Gastrocnemius medialis (tissue), 4 donors: Measurements from ENCODE around the gene RRAD. TPM values are rescaled to one million over a fixed set of nuclear protein-coding genes. Genes with fewer than 3 reads are reported as not detected.

Source experiments
- ATAC-seq, 2 donors: fragments of 150-250 bp; one replicate each; pipeline ENCODE4 v1.9.1; 2016
- DNase-seq, 2 donors: peaks; one replicate each; pipeline ENCODE4 v3.0.0-alpha.2; 2019
- H3K27ac ChIP-seq, 4 donors: fragments of 200-600 bp; sonication (generic); 1 replicate in 1 of 4; 2 replicates in 3 of 4; pipeline ENCODE4 v1.5.1; 2016 to 2018; ENCODE audit warnings: mild to moderate bottlenecking in 2 of 4, moderate library complexity in 1 of 4
- H3K27me3 ChIP-seq, 3 donors: fragments of 200-600 bp; sonication (generic) in 2 of 3; 1 replicate in 1 of 3; 2 replicates in 2 of 3; pipeline versions ENCODE4 v1.5.1 to v1.6.0; 2016 to 2019; ENCODE audit warnings: mild to moderate bottlenecking in 1 of 3, moderate library complexity in 1 of 3
- H3K36me3 ChIP-seq, 2 donors: fragments of 200-600 bp; sonication (generic) in 1 of 2; one replicate each; pipeline ENCODE4 v1.5.1; 2017 to 2018
- H3K4me1 ChIP-seq, 2 donors: fragments of 200-600 bp; sonication (generic) in 1 of 2; one replicate each; pipeline ENCODE4 v1.5.1; 2016 to 2017; ENCODE audit warnings: mild to moderate bottlenecking in 2 of 2
- H3K4me3 ChIP-seq, 4 donors: fragments of 200-600 bp; sonication (generic) in 3 of 4; 1 replicate in 1 of 4; 2 replicates in 3 of 4; pipeline ENCODE4 v1.5.1; 2016 to 2019; ENCODE audit warnings: mild to moderate bottlenecking in 2 of 4
- H3K9me3 ChIP-seq, 3 donors: fragments of 200-600 bp; sonication (generic) in 2 of 3; 1 replicate in 1 of 3; 2 replicates in 2 of 3; pipeline ENCODE4 v1.5.1; 2016 to 2019
- POLR2A ChIP-seq, 2 donors: fragments of 450-650 bp; IDR thresholded peaks; one replicate each; pipeline ENCODE4 v1.6.1; 2017; ENCODE audit warnings: antibody characterized with exemption in 2 of 2, mild to moderate bottlenecking in 2 of 2, moderate library complexity in 2 of 2
- in situ Hi-C, 4 donors: fragments of 200-750 bp; cut with MboI; loops; one replicate each; pipeline versions ENCODE4 v1.15.0 to v1.8.0; 2017; ENCODE audit warnings: low sequenced_read_pairs in 4 of 4
- intact Hi-C: fragments of 100-400 bp; cut with DNase I; formaldehyde crosslinking; loops from one replicate; pipeline ENCODE4 v1.15.1; 2023; ENCODE audit warnings: low total_unique reads
- total RNA-seq, 4 donors: library from RNA; depleted of rRNA; stranded (reverse); fragments of >200 nt; gene quantifications; one replicate each; pipeline versions ENCODE4 v1.1.0 to v1.2.3, GENCODE V29; 2016
- TF ChIP-seq, protein P1 (sequence below), 5 experiments: fragments of 450-650 bp in 3 of 5; fragments of 200-600 bp in 2 of 5; sonication (generic) in 2 of 5; IDR thresholded peaks in 4 of 5; conservative IDR thresholded peaks in 1 of 5; 1 replicate in 4 of 5; 2 replicates in 1 of 5; pipeline ENCODE4 v1.5.1; 2016 to 2019; ENCODE audit warnings: antibody characterized with exemption in 5 of 5, mild to moderate bottlenecking in 3 of 5, moderate library complexity in 3 of 5

The RRAD gene
- total RNA-seq, 4 donors from 2014 or later = 286 to 1,191 (median 655) TPM

DNA sequence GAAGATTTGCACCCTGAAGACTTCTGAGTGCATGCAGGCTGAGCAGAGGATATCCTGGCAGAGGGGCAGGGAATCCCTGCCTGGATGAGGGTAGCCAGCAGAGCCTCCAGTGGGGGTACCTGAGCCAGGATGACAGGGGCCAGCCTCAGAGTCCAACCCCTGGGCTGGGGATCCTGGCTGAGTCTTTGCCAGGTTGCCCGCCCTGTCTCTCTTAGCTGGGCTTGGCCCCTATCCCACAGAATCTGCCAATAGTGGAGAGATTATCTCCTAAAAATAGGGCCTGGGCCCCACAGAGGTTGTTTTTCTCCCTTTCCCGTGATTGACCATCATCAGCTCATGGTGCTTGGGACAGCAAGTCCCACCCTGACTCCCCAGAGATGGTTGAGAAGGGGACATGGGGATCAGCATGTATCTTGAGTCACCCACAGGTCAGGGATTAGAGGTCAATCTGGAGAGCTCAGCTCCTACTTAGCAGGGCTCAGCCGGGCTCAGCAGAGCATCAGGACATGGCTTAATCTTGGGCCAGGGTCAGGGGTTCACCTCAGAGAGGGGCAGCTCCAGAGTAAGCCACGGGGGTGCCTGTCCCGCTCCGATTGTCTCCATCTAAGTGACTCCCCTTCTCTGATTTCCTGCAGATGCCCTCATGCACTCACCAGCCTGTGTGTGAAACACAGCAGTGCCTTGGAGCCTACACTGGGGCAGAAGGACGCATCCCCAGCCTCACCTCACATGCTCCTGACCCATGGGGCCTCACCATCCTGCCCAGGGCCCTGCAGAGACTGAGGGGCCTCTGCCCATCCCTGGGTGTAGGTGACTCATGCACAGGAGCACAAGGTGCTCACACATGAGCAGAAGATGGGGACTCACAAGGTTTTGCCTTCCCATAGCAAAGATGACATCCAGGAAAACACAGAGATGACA, 18.2 kb downstream of the RRAD start:
- Histone ChIP-seq H3K36me3 (no peaks in the 10 kb centered on the region), H3K27ac (peak overlapping the region in 1 of 4 donors; percentile 95), H3K4me3 (no peak overlapping the region), H3K27me3 (no peaks in the 10 kb centered on the region), H3K4me1 (peaks cover 29 to 34% of the 10 kb centered on the region in 2 donors), H3K9me3 (no peaks in the 10 kb centered on the region)
- in situ Hi-C loops (no loop called here), intact Hi-C loops (loop anchor here (1.0 kb wide), 1 partner anchor 10 kb away; no protein-coding TSS in a partner anchor)
- no peak for ATAC-seq
- no peak for TF ChIP-seq POLR2A (IDR thresholded peaks at IDR 0.05)
- TF ChIP-seq, protein P1, sequence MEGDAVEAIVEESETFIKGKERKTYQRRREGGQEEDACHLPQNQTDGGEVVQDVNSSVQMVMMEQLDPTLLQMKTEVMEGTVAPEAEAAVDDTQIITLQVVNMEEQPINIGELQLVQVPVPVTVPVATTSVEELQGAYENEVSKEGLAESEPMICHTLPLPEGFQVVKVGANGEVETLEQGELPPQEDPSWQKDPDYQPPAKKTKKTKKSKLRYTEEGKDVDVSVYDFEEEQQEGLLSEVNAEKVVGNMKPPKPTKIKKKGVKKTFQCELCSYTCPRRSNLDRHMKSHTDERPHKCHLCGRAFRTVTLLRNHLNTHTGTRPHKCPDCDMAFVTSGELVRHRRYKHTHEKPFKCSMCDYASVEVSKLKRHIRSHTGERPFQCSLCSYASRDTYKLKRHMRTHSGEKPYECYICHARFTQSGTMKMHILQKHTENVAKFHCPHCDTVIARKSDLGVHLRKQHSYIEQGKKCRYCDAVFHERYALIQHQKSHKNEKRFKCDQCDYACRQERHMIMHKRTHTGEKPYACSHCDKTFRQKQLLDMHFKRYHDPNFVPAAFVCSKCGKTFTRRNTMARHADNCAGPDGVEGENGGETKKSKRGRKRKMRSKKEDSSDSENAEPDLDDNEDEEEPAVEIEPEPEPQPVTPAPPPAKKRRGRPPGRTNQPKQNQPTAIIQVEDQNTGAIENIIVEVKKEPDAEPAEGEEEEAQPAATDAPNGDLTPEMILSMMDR (IDR thresholded peaks at IDR 0.05 in 4 of 5, conservative IDR thresholded peaks at IDR 0.05 in 1 of 5) = no peak
- no peak for DNase-seq

DNA sequence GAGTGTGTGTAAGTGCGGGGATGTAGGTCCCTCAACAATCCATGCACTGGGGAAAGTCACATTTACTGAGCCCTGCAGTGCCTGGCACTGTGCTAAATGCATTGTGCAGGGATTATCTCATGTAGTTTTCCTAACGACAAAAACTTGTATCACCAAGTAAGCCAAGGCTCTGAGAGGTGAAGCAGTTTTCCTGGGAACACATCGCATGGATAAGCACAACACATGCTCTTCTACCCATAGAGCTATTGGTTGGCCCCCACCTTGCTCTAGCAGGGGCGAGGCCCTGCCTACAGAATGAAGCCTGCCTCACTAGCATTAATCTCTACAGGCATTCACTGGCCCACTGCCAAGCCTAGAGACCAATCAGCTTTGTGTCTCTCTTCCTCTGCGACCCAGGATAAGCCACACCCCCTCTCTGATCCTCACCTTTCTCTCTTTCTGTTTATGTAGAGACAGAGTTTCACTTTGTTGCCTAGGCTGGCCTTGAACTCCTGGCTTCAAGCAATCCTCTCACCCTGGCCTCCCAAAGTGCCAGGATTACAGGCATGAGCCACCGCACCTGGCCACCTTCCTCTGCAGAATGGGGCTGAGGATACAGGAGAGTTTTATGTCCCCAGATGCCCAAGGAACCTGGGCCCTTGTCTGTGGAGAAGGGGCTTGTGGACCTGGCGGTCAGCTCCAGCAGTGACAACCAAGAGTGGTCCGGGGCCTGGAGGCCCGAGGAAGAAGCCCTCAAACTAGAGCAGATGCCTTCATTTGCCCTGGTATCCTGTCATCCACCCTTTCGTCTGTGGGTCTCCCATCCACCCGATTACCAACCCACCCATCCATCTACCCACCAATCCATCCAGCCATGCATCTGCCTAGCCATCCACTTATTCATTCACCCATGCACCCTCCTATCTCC, 19.4 kb downstream of the RRAD start:
- Histone ChIP-seq H3K27ac (peak overlapping the region; percentile 85 to 98 (median 96)), H3K36me3 (no peaks in the 10 kb centered on the region), H3K4me1 (peaks cover 38 to 45% of the 10 kb centered on the region in 2 donors), H3K9me3 (no peaks in the 10 kb centered on the region), H3K4me3 (no peak overlapping the region), H3K27me3 (no peaks in the 10 kb centered on the region)
- intact Hi-C loops = no loop called here
- DNase-seq = no peak
- TF ChIP-seq POLR2A (IDR thresholded peaks at IDR 0.05) = no peak
- in situ Hi-C loops = no loop called here
- ATAC-seq = no peak

DNA sequence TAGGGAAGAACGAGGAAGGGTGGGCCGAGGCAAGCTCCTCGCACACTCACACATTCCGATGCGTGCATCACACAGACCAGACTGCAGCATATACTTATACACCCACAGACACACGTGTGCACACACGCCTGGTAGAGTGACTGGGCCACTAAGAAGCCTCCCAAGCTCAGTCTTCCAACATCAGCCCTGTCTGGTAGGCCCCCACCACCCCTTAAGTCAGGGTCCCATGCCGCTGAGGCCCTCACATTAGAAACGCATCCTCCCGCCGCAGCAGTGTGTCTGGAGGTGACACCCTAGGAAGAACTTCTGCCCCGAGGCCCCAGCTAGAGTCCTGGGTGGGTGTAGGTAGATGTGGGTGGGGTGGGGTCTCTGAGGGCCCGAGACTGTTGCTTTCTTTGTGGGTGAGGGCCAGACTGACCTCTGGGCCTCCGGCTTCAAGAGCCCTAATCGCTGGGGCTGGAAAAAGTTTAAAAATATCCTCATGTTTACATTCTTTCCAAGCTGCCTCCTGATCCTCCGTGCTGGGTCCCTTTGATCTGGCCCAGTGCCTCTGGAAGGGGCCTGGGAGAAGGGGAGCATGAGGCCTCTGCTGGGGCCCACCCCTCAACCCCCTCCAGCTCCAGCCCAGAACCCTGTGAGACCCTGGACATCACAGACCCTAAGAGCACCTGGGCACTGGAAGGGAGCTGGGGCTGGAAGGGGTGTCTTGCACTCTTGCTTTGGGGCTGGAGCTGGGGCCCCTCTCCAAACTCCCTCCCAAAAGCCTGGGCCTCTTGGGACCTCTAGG, 20.3 kb downstream of the RRAD start:
- intact Hi-C loops = no loop called here
- Histone ChIP-seq H3K27me3 (no peaks in the 10 kb centered on the region), H3K4me3 (no peak overlapping the region), H3K27ac (peak overlapping the region; percentile 85 to 98 (median 96)), H3K4me1 (peaks cover 45 to 52% of the 10 kb centered on the region in 2 donors), H3K9me3 (no peaks in the 10 kb centered on the region), H3K36me3 (no peaks in the 10 kb centered on the region)
- DNase-seq = no peak
- TF ChIP-seq, protein P1 (IDR thresholded peaks at IDR 0.05 in 4 of 5, conservative IDR thresholded peaks at IDR 0.05 in 1 of 5) = no peak
- TF ChIP-seq POLR2A (IDR thresholded peaks at IDR 0.05) = no peak
- ATAC-seq = no peak
- in situ Hi-C loops = no loop called here

DNA sequence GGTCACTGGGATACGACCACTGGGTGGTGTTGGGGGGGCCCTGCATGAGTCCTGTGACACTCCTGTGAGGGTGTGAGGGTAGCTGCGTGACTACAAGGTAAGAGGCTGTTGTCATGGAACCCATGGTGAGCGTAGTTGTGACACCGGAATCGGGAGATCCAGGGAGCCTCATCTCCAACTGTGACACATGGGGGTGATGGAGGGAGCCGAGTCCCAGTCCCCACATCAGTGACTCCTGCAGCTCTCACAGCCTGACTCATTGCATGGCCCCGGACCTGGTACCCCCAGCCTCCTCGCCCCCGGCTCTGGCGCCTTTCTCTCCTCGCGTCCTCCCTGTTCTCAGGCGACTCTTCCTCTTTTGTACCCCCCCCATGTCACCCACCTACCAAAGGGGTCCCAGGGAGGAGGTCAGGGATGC, 20.9 kb downstream of the RRAD start:
- DNase-seq = no peak
- Histone ChIP-seq H3K4me3 (no peak overlapping the region), H3K9me3 (no peaks in the 10 kb centered on the region), H3K27ac (peak overlapping the region; percentile 85 to 98 (median 96)), H3K27me3 (no peaks in the 10 kb centered on the region), H3K36me3 (no peaks in the 10 kb centered on the region), H3K4me1 (peaks cover 51 to 58% of the 10 kb centered on the region in 2 donors)
- intact Hi-C loops (no loop called here), in situ Hi-C loops (no loop called here)
- no peak for ATAC-seq
- TF ChIP-seq, protein P1 (IDR thresholded peaks at IDR 0.05 in 4 of 5, conservative IDR thresholded peaks at IDR 0.05 in 1 of 5) = no peak
- TF ChIP-seq POLR2A (IDR thresholded peaks at IDR 0.05) = no peak
